Astrocyte (in vitro differentiated cells and primary cell): ENCODE data around the gene NLRP6. TPM values are rescaled to one million over a fixed set of nuclear protein-coding genes. Genes with fewer than 3 reads are reported as not detected.

Experiments
- DNase-seq: peaks from one replicate; pipeline ENCODE4 v3.0.0-alpha.2; 2010; ENCODE audit warnings: low read depth
- FAIRE-seq: peaks from 2 replicates; lab custom pipeline; 2011; peaks lifted over from hg19 to GRCh38; lab: Jason Lieb, UNC
- H2AFZ ChIP-seq: 2 replicates; pipeline ENCODE4 v1.6.0; 2012; ENCODE audit warnings: low read depth, low read length, inconsistent platforms
- H3K27ac ChIP-seq: 2 replicates; pipeline ENCODE4 v1.5.1; 2011; ENCODE audit warnings: low read depth, low read length, inconsistent platforms
- H3K27me3 ChIP-seq: 2 replicates; pipeline ENCODE4 v1.6.0; 2011; ENCODE audit warnings: low read length, inconsistent platforms; ENCODE audit not compliant: insufficient read depth
- H3K36me3 ChIP-seq: 2 replicates; pipeline ENCODE4 v1.5.1; 2011; ENCODE audit warnings: low read length, inconsistent platforms; ENCODE audit not compliant: insufficient read depth
- H3K4me1 ChIP-seq: 2 replicates; pipeline ENCODE4 v1.5.1; 2011; ENCODE audit warnings: low read length, inconsistent platforms; ENCODE audit not compliant: insufficient read depth
- H3K4me2 ChIP-seq: 2 replicates; pipeline ENCODE4 v1.6.0; 2012; ENCODE audit warnings: low read length, inconsistent platforms
- H3K4me3 ChIP-seq: 2 replicates; pipeline ENCODE4 v1.5.1; 2011; ENCODE audit warnings: low read depth, mild to moderate bottlenecking, low read length, inconsistent platforms; ENCODE audit not compliant: insufficient read depth
- H3K79me2 ChIP-seq: 2 replicates; pipeline ENCODE4 v1.6.0; 2012; ENCODE audit warnings: mild to moderate bottlenecking, low read length, inconsistent platforms; ENCODE audit not compliant: insufficient read depth
- H3K9ac ChIP-seq: 2 replicates; pipeline ENCODE4 v1.6.0; 2012; ENCODE audit warnings: mild to moderate bottlenecking, low read length, inconsistent platforms
- H3K9me3 ChIP-seq: 2 replicates; pipeline ENCODE4 v1.5.1; 2012; ENCODE audit warnings: low read depth, mild to moderate bottlenecking, low read length, inconsistent platforms; ENCODE audit not compliant: insufficient read depth
- H4K20me1 ChIP-seq: 2 replicates; pipeline ENCODE4 v1.6.0; 2012; ENCODE audit warnings: low read length, inconsistent platforms; ENCODE audit not compliant: insufficient read depth
- H3K27ac Mint-ChIP-seq: one replicate; pipeline ENCODE4 v1.8.0; 2021; ENCODE audit warnings: mild to moderate bottlenecking, mixed read lengths; ENCODE audit not compliant: unreplicated experiment
- H3K27me3 Mint-ChIP-seq: one replicate; pipeline ENCODE4 v1.8.0; 2021; ENCODE audit warnings: low read depth, mixed read lengths; ENCODE audit not compliant: unreplicated experiment
- H3K36me3 Mint-ChIP-seq: one replicate; pipeline ENCODE4 v1.8.0; 2021; ENCODE audit warnings: low read depth, mixed read lengths; ENCODE audit not compliant: unreplicated experiment
- H3K4me1 Mint-ChIP-seq: one replicate; pipeline ENCODE4 v1.8.0; 2021; ENCODE audit warnings: low read depth, mixed read lengths; ENCODE audit not compliant: unreplicated experiment
- H3K4me3 Mint-ChIP-seq: one replicate; pipeline ENCODE4 v1.8.0; 2021; ENCODE audit warnings: mild to moderate bottlenecking, moderate library complexity, mixed read lengths; ENCODE audit not compliant: unreplicated experiment
- H3K9me3 Mint-ChIP-seq: one replicate; pipeline ENCODE4 v1.8.0; 2021; ENCODE audit warnings: mild to moderate bottlenecking, mixed read lengths; ENCODE audit not compliant: unreplicated experiment
- EZH2 ChIP-seq: IDR thresholded peaks from 2 replicates; pipeline ENCODE4 v1.6.1; 2012; ENCODE audit warnings: mild to moderate bottlenecking, low read length, inconsistent platforms; ENCODE audit not compliant: insufficient read depth
- total RNA-seq: library from RNA; stranded (reverse); gene quantifications from 2 replicates; pipeline ENCODE4 v1.2.1, GENCODE V29; 2021
- TF ChIP-seq, protein P1 (sequence below): IDR thresholded peaks from 2 replicates; pipeline ENCODE4 v1.5.1; 2011; ENCODE audit warnings: low read depth, mild to moderate bottlenecking, inconsistent platforms, low read length, moderate library complexity; ENCODE audit not compliant: insufficient read depth

NLRP6 gene
- total RNA-seq, 1 donor from 2014 or later, result not detected

DNA sequence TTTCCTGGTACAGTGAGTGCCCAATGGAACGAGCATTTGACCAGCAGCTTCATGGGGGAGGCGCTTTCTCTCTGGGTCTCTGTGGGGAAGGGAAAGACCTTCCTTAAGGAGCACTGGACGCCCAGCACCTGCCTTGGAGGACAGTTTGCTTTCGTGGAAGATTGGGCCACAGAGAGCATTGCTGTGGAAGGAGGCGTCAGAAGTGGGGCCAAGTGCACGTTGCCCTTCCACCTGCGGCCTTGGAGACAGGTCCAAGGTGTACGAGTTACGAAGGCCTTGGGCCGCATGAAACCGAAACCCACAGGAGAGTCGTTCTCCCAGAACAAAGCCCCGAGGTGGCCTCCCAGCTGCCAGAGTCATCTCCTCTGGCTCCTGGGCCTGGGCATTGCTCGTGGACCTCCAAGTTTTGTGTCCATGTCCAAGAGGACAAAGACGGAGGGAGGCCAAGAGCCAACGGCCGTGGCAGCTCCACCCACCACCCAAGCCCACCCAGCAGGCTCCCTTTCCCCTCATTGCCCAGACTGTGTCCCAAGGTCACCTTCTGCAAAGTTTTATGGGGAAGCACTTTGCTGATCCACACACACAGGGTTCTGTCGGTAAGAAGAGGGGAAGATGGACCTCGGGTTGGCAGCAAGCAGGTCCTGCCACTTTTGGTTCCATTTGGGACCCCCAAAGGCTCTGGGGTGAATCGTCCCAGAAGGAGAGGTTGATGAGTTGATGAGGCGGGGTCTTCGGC is 5.8 kb upstream of the NLRP6 start:
- no peak for FAIRE-seq

DNA sequence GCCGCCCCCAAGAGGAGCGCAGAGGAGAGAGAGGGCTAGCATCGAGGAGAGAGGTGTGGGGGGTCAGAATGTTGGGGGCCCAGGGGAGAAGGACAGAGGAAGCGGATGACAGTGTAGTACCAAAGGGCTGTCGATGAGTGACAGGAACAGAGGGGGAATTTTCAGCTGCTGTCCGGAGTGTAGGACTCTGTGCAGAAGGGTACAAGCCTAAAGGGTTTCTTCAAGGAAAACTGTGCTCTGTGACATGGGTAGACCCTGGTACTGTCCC is 5.3 kb upstream of the NLRP6 start:
- Histone ChIP-seq H3K9ac (no peak overlapping the region), H3K4me2 (no peak overlapping the region), H3K36me3 (no peaks in the 10 kb centered on the region), H3K4me1 (no peaks in the 10 kb centered on the region), H3K27ac (no peak overlapping the region), H3K9me3 (no peaks in the 10 kb centered on the region), H2AFZ (no peak overlapping the region), H3K27me3 (peaks cover 26% of the 10 kb centered on the region), H3K79me2 (no peaks in the 10 kb centered on the region), H3K4me3 (no peak overlapping the region), H4K20me1 (no peaks in the 10 kb centered on the region)
- Mint-ChIP-seq H3K4me3 (no peak overlapping the region), H3K36me3 (peaks cover 4% of the 10 kb centered on the region), H3K27me3 (peaks cover 33% of the 10 kb centered on the region), H3K27ac (no peak overlapping the region), H3K9me3 (peaks cover 22% of the 10 kb centered on the region), H3K4me1 (no peaks in the 10 kb centered on the region)
- DNase-seq (no peak), FAIRE-seq (no peak)
- TF ChIP-seq EZH2, result no peak
- TF ChIP-seq, protein P1, sequence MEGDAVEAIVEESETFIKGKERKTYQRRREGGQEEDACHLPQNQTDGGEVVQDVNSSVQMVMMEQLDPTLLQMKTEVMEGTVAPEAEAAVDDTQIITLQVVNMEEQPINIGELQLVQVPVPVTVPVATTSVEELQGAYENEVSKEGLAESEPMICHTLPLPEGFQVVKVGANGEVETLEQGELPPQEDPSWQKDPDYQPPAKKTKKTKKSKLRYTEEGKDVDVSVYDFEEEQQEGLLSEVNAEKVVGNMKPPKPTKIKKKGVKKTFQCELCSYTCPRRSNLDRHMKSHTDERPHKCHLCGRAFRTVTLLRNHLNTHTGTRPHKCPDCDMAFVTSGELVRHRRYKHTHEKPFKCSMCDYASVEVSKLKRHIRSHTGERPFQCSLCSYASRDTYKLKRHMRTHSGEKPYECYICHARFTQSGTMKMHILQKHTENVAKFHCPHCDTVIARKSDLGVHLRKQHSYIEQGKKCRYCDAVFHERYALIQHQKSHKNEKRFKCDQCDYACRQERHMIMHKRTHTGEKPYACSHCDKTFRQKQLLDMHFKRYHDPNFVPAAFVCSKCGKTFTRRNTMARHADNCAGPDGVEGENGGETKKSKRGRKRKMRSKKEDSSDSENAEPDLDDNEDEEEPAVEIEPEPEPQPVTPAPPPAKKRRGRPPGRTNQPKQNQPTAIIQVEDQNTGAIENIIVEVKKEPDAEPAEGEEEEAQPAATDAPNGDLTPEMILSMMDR, result no peak

More for the DNA sequence above, 5.8 kb upstream of the NLRP6 start:
- Histone ChIP-seq H2AFZ (no peak overlapping the region), H3K27ac (no peak overlapping the region), H3K79me2 (no peaks in the 10 kb centered on the region), H3K4me2 (no peak overlapping the region), H3K9me3 (no peaks in the 10 kb centered on the region), H3K9ac (no peak overlapping the region), H3K4me3 (no peak overlapping the region), H4K20me1 (no peaks in the 10 kb centered on the region), H3K27me3 (peaks cover 26% of the 10 kb centered on the region), H3K4me1 (no peaks in the 10 kb centered on the region), H3K36me3 (no peaks in the 10 kb centered on the region)
- no peak for DNase-seq
- Mint-ChIP-seq H3K27ac (no peak overlapping the region), H3K4me3 (no peak overlapping the region), H3K4me1 (no peaks in the 10 kb centered on the region), H3K27me3 (peaks cover 29% of the 10 kb centered on the region), H3K36me3 (peaks cover 4% of the 10 kb centered on the region), H3K9me3 (peaks cover 18% of the 10 kb centered on the region)
- TF ChIP-seq, protein P1, result no peak
- no peak for TF ChIP-seq EZH2

DNA sequence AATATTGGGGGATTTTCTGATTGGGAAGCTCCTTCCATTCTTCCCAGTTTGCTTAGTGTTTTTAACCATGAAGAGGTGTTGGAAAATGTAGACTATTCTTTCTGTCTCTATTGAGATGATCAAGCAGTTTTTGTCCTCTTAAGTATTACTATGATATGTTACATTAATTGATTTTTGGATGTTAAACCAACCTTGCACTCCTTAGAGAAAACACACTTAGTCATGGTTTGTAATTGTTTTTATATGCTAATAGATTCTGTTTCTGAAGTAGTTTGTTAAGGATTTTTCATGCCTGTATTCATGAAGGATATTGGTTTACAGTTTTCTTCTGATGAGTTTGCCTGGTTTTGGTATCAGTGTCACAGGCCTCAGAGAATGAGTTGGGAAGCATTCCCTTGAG is 2.0 kb upstream of the NLRP6 start:
- Histone ChIP-seq H3K4me1 (no peaks in the 10 kb centered on the region), H3K4me3 (no peak overlapping the region), H4K20me1 (no peaks in the 10 kb centered on the region), H3K9me3 (no peaks in the 10 kb centered on the region), H3K27me3 (peaks cover 50% of the 10 kb centered on the region), H3K36me3 (no peaks in the 10 kb centered on the region), H3K4me2 (no peak overlapping the region), H2AFZ (no peak overlapping the region), H3K79me2 (no peaks in the 10 kb centered on the region), H3K9ac (no peak overlapping the region), H3K27ac (no peak overlapping the region)
- no peak overlapping the region for H3K4me3 Mint-ChIP-seq
- no peak for DNase-seq
- no peak overlapping the region for H3K27ac Mint-ChIP-seq
- no peaks in the 10 kb centered on the region for H3K4me1 Mint-ChIP-seq
- peaks cover 25% of the 10 kb centered on the region for H3K27me3 Mint-ChIP-seq
- FAIRE-seq, result no peak
- H3K36me3 Mint-ChIP-seq, result peaks cover 6% of the 10 kb centered on the region
- H3K9me3 Mint-ChIP-seq, result peaks cover 25% of the 10 kb centered on the region
- TF ChIP-seq, protein P1, result no peak
- no peak for TF ChIP-seq EZH2
